GM10266 (cell line): Measurements from ENCODE around the gene SGF29.
"Not testable (repeated sequence)": the region's sequence is repeated elsewhere in the genome, so short reads cannot be mapped to it uniquely, and the experiment has no call there.

Experiments
- DNase-seq: peaks from one replicate; pipeline ENCODE4 v3.0.0; 2012; ENCODE audit errors: extremely low spot score
- CTCF ChIP-seq: IDR thresholded peaks from 2 replicates; pipeline ENCODE4 v1.5.1; 2012; ENCODE audit warnings: mild to moderate bottlenecking, low read depth; ENCODE audit not compliant: control insufficient read depth, insufficient read depth; ENCODE audit errors: missing control alignments

Gene SGF29

GRCh38 chr16:28609631-28610594 is 56.2 kb downstream of the SGF29 start, which contains the start of gene SULT1A1:
TSS of gene SULT1A1 (minus strand) at chr16:28610044. CDS start at chr16:28608855, 1,189 bp downstream.
- TF ChIP-seq CTCF: no peak

GRCh38 chr16:28610595-28611191 is 57.0 kb downstream of the SGF29 start:
- TF ChIP-seq CTCF: no peak
- peak; percentile 40 for DNase-seq

More at GRCh38 chr16:28609631-28610594, 56.2 kb downstream of the SGF29 start, which contains the start of gene SULT1A1:
- DNase-seq: peak; percentile 37

- not testable (repeated sequence) for DNase-seq
Measured at GRCh38 chr16:28612359-28613280, 58.9 kb downstream of the SGF29 start.

- DNase-seq: not testable (repeated sequence)
Measured at GRCh38 chr16:28613912-28614311, 60.2 kb downstream of the SGF29 start.

- DNase-seq: not testable (repeated sequence)
Measured at GRCh38 chr16:28614561-28614960, 60.8 kb downstream of the SGF29 start.

- DNase-seq: not testable (repeated sequence)
- peak; percentile 67 for TF ChIP-seq CTCF
Measured at GRCh38 chr16:28615486-28616223, 61.9 kb downstream of the SGF29 start.

- DNase-seq: not testable (repeated sequence)
Measured at GRCh38 chr16:28616224-28616577, 62.5 kb downstream of the SGF29 start.

GRCh38 chr16:28616636-28617035 is 62.9 kb downstream of the SGF29 start:
- DNase-seq: no peak
- no peak for TF ChIP-seq CTCF
